ENCODE data around the gene LALBA. TPM values are rescaled to one million over a fixed set of nuclear protein-coding genes. Genes with fewer than 3 reads are reported as not detected.

Gene LALBA
- total RNA-seq (not detected in 2 replicates), polyA plus RNA-seq (not detected in 2 replicates)

DNA sequence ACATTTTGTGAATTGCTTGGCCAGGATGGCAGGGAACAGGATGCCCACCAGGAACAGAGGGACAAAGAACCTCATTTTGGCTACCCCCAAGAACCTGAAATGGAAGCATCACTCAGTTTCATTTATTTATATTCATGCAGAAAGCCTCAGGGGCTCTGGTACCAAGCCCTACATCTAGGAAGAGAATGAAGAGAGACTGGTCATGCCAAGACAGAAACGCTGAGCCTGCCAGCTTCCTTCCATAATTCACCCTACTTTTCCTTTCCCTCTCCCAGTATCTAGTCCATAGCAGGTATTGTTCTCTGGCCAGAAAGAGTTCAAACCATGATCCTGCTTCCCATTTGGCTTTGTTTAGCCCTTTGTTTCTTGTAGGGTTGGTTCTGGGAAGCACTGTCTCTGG, at the start of gene LALBA:
Gene LALBA (minus strand): TSS at position 101 of the 400 bp plus-strand sequence. CDS start 26 bp downstream, at position 75.
- H3K27ac ChIP-seq, result no peak within 1 kb of the TSS
- H3K4me1 ChIP-seq (ENCODE audit: low read depth), result no peaks in the 10 kb centered on the region
- H3K9me3 ChIP-seq (ENCODE audit: low read depth), result no peaks in the 10 kb centered on the region
- H3K4me3 ChIP-seq, result no peak within 1 kb of the TSS
- no peaks in the 10 kb centered on the region for H3K36me3 ChIP-seq
- TF ChIP-seq, protein P1, sequence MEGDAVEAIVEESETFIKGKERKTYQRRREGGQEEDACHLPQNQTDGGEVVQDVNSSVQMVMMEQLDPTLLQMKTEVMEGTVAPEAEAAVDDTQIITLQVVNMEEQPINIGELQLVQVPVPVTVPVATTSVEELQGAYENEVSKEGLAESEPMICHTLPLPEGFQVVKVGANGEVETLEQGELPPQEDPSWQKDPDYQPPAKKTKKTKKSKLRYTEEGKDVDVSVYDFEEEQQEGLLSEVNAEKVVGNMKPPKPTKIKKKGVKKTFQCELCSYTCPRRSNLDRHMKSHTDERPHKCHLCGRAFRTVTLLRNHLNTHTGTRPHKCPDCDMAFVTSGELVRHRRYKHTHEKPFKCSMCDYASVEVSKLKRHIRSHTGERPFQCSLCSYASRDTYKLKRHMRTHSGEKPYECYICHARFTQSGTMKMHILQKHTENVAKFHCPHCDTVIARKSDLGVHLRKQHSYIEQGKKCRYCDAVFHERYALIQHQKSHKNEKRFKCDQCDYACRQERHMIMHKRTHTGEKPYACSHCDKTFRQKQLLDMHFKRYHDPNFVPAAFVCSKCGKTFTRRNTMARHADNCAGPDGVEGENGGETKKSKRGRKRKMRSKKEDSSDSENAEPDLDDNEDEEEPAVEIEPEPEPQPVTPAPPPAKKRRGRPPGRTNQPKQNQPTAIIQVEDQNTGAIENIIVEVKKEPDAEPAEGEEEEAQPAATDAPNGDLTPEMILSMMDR (IDR thresholded peaks at IDR 0.05; ENCODE audit: low read depth, low read length), result no peak
- no peak for DNase-seq (ENCODE audit: low read depth in 1 of 2, low spot score in 1 of 2)
- H3K27me3 ChIP-seq, result no peaks in the 10 kb centered on the region

DNA sequence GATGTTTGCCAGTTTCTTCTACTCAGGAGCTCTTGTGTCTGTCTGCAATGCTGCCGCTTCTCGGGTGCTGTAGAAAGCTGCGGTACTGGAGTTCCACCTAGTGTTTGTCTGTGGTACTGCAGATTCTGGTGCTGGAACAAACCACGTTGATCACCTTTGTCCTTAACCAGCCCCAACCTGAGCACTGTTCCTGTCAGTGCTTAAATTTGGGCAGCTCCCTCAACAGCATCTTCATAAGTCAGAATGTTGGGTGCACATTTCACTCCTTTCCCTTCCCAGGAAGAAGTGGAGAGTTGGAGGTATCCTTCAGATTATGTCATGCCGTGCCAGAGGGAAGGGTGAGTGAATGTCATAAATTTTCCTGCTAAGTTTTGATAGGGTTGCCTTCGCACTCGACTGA, 48.7 kb upstream of the LALBA start:
- Histone ChIP-seq H3K4me1 (ENCODE audit: low read depth) (no peaks in the 10 kb centered on the region), H3K27me3 (no peaks in the 10 kb centered on the region), H3K4me3 (no peak overlapping the region), H3K27ac (no peak overlapping the region), H3K9me3 (ENCODE audit: low read depth) (no peaks in the 10 kb centered on the region), H3K36me3 (no peaks in the 10 kb centered on the region)
- peak; percentile 81 for DNase-seq (ENCODE audit: low read depth in 1 of 2, low spot score in 1 of 2)
- TF ChIP-seq, protein P1 (IDR thresholded peaks at IDR 0.05; ENCODE audit: low read depth, low read length), result peak; percentile 99

DNA sequence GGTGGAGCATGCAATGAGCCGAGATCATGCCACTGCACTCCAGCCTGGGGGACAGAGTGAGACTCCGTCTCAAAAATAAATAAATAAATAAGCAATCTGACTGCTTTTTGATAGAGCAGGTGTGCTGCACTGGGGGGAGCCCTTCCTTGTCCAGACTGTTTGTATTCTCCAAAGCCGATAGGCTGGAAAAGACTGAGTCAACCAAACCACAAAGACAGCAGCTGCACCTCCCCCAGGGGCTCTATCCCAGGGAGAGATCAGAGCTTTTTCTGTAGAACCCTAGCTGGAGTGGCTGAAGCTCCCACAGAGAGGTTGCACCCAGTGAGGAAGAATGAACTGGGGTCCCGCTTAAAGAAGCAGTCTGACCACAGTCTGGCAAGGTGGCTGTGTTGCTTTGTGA, 45.8 kb upstream of the LALBA start:
- H3K9me3 ChIP-seq (ENCODE audit: low read depth), result no peaks in the 10 kb centered on the region
- no peak overlapping the region for H3K4me3 ChIP-seq
- no peaks in the 10 kb centered on the region for H3K4me1 ChIP-seq (ENCODE audit: low read depth)
- TF ChIP-seq, protein P1 (IDR thresholded peaks at IDR 0.05; ENCODE audit: low read depth, low read length), result no peak
- H3K27ac ChIP-seq, result no peak overlapping the region
- H3K36me3 ChIP-seq, result no peaks in the 10 kb centered on the region
- no peaks in the 10 kb centered on the region for H3K27me3 ChIP-seq
- peak in 1 of 2 donors; percentile 3 for DNase-seq (ENCODE audit: low read depth in 1 of 2, low spot score in 1 of 2)

DNA sequence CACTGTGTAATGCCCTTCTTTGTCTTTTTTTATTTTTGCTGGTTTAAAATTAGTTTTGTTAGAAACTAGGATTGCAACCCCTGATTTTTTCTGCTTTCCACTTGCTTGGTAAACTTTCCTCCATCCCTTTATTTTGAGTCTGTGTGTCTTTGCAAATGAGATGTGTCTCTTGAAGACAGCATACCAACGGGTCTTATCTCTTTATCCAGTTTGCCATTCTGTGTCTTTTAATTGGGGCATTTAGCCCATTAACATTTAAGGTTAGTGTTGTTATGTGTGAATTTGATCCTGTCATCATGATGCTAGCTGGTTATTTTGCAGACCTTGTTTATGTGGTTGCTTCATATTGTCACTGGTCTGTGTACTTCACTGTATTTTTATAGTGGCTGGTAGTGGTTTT, 43.5 kb upstream of the LALBA start:
- DNase-seq (ENCODE audit: low read depth in 1 of 2, low spot score in 1 of 2), result no peak
- Histone ChIP-seq H3K4me3 (no peak overlapping the region), H3K36me3 (no peaks in the 10 kb centered on the region), H3K4me1 (ENCODE audit: low read depth) (no peaks in the 10 kb centered on the region), H3K9me3 (ENCODE audit: low read depth) (no peaks in the 10 kb centered on the region), H3K27ac (no peak overlapping the region), H3K27me3 (no peaks in the 10 kb centered on the region)
- TF ChIP-seq, protein P1 (IDR thresholded peaks at IDR 0.05; ENCODE audit: low read depth, low read length), result no peak

DNA sequence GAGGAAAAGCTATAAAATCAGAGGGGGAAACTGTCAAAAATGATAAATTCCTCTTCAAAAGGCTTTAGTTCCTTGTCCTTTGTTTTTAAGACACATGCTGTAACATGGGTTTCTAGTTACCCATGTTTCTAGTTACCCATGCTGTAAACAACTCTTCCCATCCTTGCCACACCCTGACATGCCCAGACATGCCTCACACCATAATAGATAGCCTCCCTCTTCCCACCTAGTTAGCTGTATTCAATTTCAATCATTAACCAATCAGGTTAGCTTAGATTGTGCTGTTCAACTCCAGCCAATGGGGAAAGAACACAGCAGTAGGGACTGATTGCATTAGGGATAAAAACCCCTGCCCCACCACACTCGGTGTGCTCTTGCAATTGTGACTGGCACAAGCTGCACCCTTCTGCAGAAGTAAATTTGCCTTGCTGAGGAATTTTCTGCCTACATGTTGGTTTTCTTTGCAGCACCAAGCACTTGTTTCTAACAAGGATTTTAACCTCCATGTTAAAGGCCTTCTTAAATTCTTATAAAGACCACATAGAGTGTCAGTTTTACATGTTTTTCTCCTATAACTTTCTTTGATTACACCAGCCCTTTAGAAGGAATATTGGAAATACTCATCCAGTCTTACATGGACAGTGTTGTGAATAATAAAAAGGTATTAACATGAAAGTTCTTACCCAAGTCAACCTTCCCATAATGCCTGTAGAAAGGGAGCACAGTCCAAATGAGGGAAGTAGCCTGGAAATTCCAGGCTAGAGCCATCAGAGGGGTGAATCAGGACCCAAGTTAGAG, 32.5 kb upstream of the LALBA start:
- no peaks in the 10 kb centered on the region for H3K4me1 ChIP-seq (ENCODE audit: low read depth)
- no peak for DNase-seq (ENCODE audit: low read depth in 1 of 2, low spot score in 1 of 2)
- H3K36me3 ChIP-seq, result no peaks in the 10 kb centered on the region
- TF ChIP-seq, protein P1 (IDR thresholded peaks at IDR 0.05; ENCODE audit: low read depth, low read length), result no peak
- H3K4me3 ChIP-seq, result no peak overlapping the region
- H3K27me3 ChIP-seq, result no peaks in the 10 kb centered on the region
- H3K27ac ChIP-seq, result no peak overlapping the region
- H3K9me3 ChIP-seq (ENCODE audit: low read depth), result no peaks in the 10 kb centered on the region
